ENCODE measurements around the gene RAB36. TPM values are rescaled to one million over a fixed set of nuclear protein-coding genes. Genes with fewer than 3 reads are reported as not detected.

RAB36 gene
- total RNA-seq, 2 experiments from 2014 or later, result 0.41 to 3.0 TPM

DNA sequence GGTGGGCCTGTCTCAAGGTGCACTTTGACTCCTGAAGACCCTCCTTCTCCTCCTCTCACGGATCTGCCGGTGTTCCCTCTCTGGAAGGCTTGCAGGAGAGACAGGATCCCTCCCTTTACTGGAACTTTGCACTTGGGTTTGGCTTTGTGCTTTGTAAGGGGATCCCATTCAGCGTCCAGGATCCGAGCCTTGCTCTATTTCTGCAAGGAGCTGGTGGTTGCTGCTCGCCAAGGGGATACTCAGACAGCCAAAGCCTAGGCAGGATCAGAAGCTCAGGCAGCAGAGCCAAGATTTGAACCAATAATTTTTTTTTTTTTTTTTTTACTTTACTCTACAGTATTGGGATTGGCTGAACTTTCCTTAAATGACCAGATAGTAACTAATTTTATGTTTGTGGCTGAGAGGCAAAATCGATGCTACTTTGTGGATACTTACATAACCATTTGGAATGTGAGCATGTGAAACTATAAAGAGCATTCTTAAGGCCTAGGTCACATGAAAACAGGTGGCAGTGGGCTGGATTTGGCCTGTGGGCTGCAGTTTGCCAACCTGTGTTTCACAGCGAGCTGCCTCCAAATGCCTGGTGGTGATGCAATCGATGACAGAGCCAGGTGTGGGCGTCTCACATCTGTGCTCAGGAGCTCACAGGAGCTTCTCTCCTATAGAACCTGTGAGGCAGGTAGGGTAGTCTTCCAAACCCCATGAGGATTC, 60.2 kb downstream of the RAB36 start:
- H3K9me2 ChIP-seq (ENCODE audit: insufficient read depth, low read length), result no peaks in the 10 kb centered on the region
- H2AFZ ChIP-seq (ENCODE audit: low read length), result no peak overlapping the region
- ChIA-PET CTCF (ENCODE audit: unreplicated experiment) (interaction anchor here (0.6 kb wide), 1 partner anchor 77 kb away, joined by 3 read pairs; no protein-coding TSS in a partner anchor), POLR2A (interaction anchor here (1.1 kb wide), 1 partner anchor 22 kb away, joined by 4 read pairs; no protein-coding TSS in a partner anchor)
- no peak overlapping the region for H3K4me2 ChIP-seq (ENCODE audit: low read length)
- H4K20me1 ChIP-seq (ENCODE audit: insufficient read depth, low read length), result 0 out of 2 replicates have a peak, but pooled peaks cover 6% of the 10 kb centered on the region
- peaks cover 43% of the 10 kb centered on the region for H3K4me1 ChIP-seq (ENCODE audit: insufficient read depth, low read length, poor library complexity, severe bottlenecking)
- TF ChIP-seq EZH2phosphoT487 (IDR thresholded peaks at IDR 0.05; ENCODE audit: borderline replicate concordance, low read depth, low read length) (no peak), CTCF (conservative IDR thresholded peaks at IDR 0.05; ENCODE audit: low read length) (no peak)
- intact Hi-C loops (cut with micrococcal nuclease; ENCODE audit: unreplicated experiment), result no loop called here
- no peaks in the 10 kb centered on the region for H3K9me3 ChIP-seq (ENCODE audit: low read length)
- peaks cover 16% of the 10 kb centered on the region; the same call in 1 of the 2 replicates for H3K79me2 ChIP-seq (ENCODE audit: insufficient read depth, low read depth, low read length)
- H3K4me3 ChIP-seq (ENCODE audit: low read depth, low read length, poor library complexity, severe bottlenecking), result no peak overlapping the region
- no peak overlapping the region for H3K27ac ChIP-seq (ENCODE audit: low read depth, low read length, poor library complexity, severe bottlenecking)
- no TSS peak for BruUV-seq (replicated peaks)
- DNase-seq (ENCODE audit: low spot score), result peak; percentile 39
- peaks cover 27% of the 10 kb centered on the region for H3K36me3 ChIP-seq (ENCODE audit: insufficient read depth, low read length)

DNA sequence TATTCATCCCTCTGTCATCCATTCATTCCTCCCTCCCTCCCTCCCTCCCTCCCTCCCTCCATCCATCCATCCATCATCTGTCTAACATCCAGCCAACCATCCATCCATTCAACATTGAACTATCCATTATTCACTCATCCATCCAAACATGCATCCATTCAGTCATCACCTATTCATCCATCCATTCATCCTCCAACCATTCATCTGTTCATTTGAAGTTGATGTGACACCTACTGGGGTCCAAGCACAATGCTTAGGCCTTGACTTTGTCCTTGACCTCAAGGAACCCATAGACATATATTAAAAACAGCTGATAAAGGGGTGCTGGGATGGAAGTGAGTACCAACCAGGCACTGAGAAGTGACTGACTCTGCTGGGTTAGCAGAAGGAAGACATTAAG, 61.6 kb downstream of the RAB36 start:
- H3K36me3 ChIP-seq (ENCODE audit: insufficient read depth, low read length), result peaks cover 27% of the 10 kb centered on the region
- CTCF ChIA-PET (ENCODE audit: unreplicated experiment), result no interaction called here
- H3K79me2 ChIP-seq (ENCODE audit: insufficient read depth, low read depth, low read length), result peaks cover 16% of the 10 kb centered on the region; the same call in 1 of the 2 replicates
- no peaks in the 10 kb centered on the region for H3K9me2 ChIP-seq (ENCODE audit: insufficient read depth, low read length)
- no TSS peak for BruUV-seq (replicated peaks)
- TF ChIP-seq EZH2phosphoT487 (IDR thresholded peaks at IDR 0.05; ENCODE audit: borderline replicate concordance, low read depth, low read length) (no peak), CTCF (conservative IDR thresholded peaks at IDR 0.05; ENCODE audit: low read length) (no peak)
- H2AFZ ChIP-seq (ENCODE audit: low read length), result no peak overlapping the region
- H3K27ac ChIP-seq (ENCODE audit: low read depth, low read length, poor library complexity, severe bottlenecking), result peak overlapping the region; percentile 82
- POLR2A ChIA-PET, result interaction anchor here (0.7 kb wide), 1 partner anchor 1226 kb away, joined by 3 read pairs; no protein-coding TSS in a partner anchor
- no peak for DNase-seq (ENCODE audit: low spot score)
- peaks cover 56% of the 10 kb centered on the region for H3K4me1 ChIP-seq (ENCODE audit: insufficient read depth, low read length, poor library complexity, severe bottlenecking)
- no peak overlapping the region for H3K4me3 ChIP-seq (ENCODE audit: low read depth, low read length, poor library complexity, severe bottlenecking)
- intact Hi-C loops (cut with micrococcal nuclease; ENCODE audit: unreplicated experiment), result no loop called here
- H3K4me2 ChIP-seq (ENCODE audit: low read length), result no peak overlapping the region
- no peaks in the 10 kb centered on the region for H3K9me3 ChIP-seq (ENCODE audit: low read length)
- H4K20me1 ChIP-seq (ENCODE audit: insufficient read depth, low read length), result 0 out of 2 replicates have a peak, but pooled peaks cover 6% of the 10 kb centered on the region
